Measurements from ENCODE around the gene STK11.

- TF ChIP-seq CTCF (IDR thresholded peaks at IDR 0.05) (no peak), POLR2A (IDR thresholded peaks at IDR 0.05) (no peak)
Measured at GRCh38 chr19:1251330-1252220, 46.0 kb downstream of the STK11 start.
